ENCODE data around the gene LAMB3.

Gene LAMB3

GRCh38 chr1:209628618-209629299 is 23.5 kb downstream of the LAMB3 start:
- no peaks in the 10 kb centered on the region for H3K9me3 ChIP-seq (ENCODE audit: control insufficient read depth, insufficient read depth, low read depth, low read length)
- TF ChIP-seq ZXDB (tag by site-specific recombination; IDR thresholded peaks at IDR 0.05): no peak
- peak; percentile 25; the same call in 1 of the 2 replicates for TF ChIP-seq ZNF664 (tag by site-specific recombination; IDR thresholded peaks at IDR 0.05)
- no peak for TF ChIP-seq ZNF488 (tag by site-specific recombination; IDR thresholded peaks at IDR 0.05)
- POLR2A ChIA-PET: no interaction called here
- no peak overlapping the region for H3K4me3 ChIP-seq (ENCODE audit: low read depth, low read length)
- H3K36me3 ChIP-seq (ENCODE audit: control insufficient read depth in 2 of 2, insufficient read depth in 1 of 2, low read length in 2 of 2): no peaks in the 10 kb centered on the region
- CTCF ChIA-PET: interaction anchor here (0.6 to 3.7 kb wide), 15 partner anchors 10 to 573 kb away, joined by 3 to 11 read pairs (median 4); no protein-coding TSS in a partner anchor
- no peaks in the 10 kb centered on the region for H3K4me1 ChIP-seq (ENCODE audit: control insufficient read depth, insufficient read depth, low read length)
- no peak overlapping the region for H3K27ac ChIP-seq (ENCODE audit: extremely low read depth, low read depth, low read length)

GRCh38 chr1:209627732-209628196 is 24.5 kb downstream of the LAMB3 start:
- peak; percentile 70 for TF ChIP-seq ZNF654 (tag by site-specific recombination; IDR thresholded peaks at IDR 0.05; ENCODE audit: low read depth)
- no peak for TF ChIP-seq ZBTB17 (tag by site-specific recombination; IDR thresholded peaks at IDR 0.05)
- TF ChIP-seq ZNF571 (tag by site-specific recombination; IDR thresholded peaks at IDR 0.05): no peak
- no peak for TF ChIP-seq ZNF529 (tag by site-specific recombination; IDR thresholded peaks at IDR 0.05; ENCODE audit: insufficient replicate concordance)
- peak; percentile 41; the same call in 1 of the 2 replicates for TF ChIP-seq ZNF600 (tag by site-specific recombination; IDR thresholded peaks at IDR 0.05)
- TF ChIP-seq ZNF777 (tag by site-specific recombination; IDR thresholded peaks at IDR 0.05; ENCODE audit: borderline replicate concordance): no peak
- TF ChIP-seq KLF1 (tag by site-specific recombination; IDR thresholded peaks at IDR 0.05): no peak
- TF ChIP-seq ZFP3 (tag by site-specific recombination; IDR thresholded peaks at IDR 0.05; ENCODE audit: low read depth): no peak
- TF ChIP-seq ZSCAN4 (tag by site-specific recombination; IDR thresholded peaks at IDR 0.05): no peak
- peak; percentile 44; the same call in 1 of the 2 replicates for TF ChIP-seq ZNF660 (tag by site-specific recombination; IDR thresholded peaks at IDR 0.05)
- no peak for TF ChIP-seq GFI1B (tag by site-specific recombination; IDR thresholded peaks at IDR 0.05)
- TF ChIP-seq RBAK (tag by site-specific recombination; IDR thresholded peaks at IDR 0.05): no peak
- 0 out of 2 replicates have a peak, but pooled peaks have one; percentile 16 for TF ChIP-seq SP7 (tag by site-specific recombination; IDR thresholded peaks at IDR 0.05)
- TF ChIP-seq ZNF335 (tag by site-specific recombination; conservative IDR thresholded peaks at IDR 0.05): 0 out of 2 replicates have a peak, but pooled peaks have one; percentile 1
- peak; percentile 16; the same call in 1 of the 2 replicates for TF ChIP-seq HIC1 (tag by site-specific recombination; IDR thresholded peaks at IDR 0.05)
- no peak for TF ChIP-seq ZNF133 (tag by site-specific recombination; IDR thresholded peaks at IDR 0.05)
- 0 out of 2 replicates have a peak, but pooled peaks have one; percentile 6 for TF ChIP-seq EGR2 (tag by site-specific recombination; IDR thresholded peaks at IDR 0.05; ENCODE audit: low read depth)
- no peak for TF ChIP-seq SP3 (tag by site-specific recombination; IDR thresholded peaks at IDR 0.05)
- TF ChIP-seq ZFHX2 (tag by site-specific recombination; conservative IDR thresholded peaks at IDR 0.05): 0 out of 2 replicates have a peak, but pooled peaks have one; percentile 8
- TF ChIP-seq ZNF664 (tag by site-specific recombination; IDR thresholded peaks at IDR 0.05): no peak
- peak; percentile 82 for TF ChIP-seq ZIC2 (tag by site-specific recombination; IDR thresholded peaks at IDR 0.05)
- TF ChIP-seq ZNF202 (tag by site-specific recombination; IDR thresholded peaks at IDR 0.05; ENCODE audit: borderline replicate concordance): no peak
- TF ChIP-seq CTCF (tag by site-specific recombination; IDR thresholded peaks at IDR 0.05): peak; percentile 90
- Histone ChIP-seq H3K27ac (ENCODE audit: extremely low read depth, low read depth, low read length) (no peak overlapping the region), H3K4me3 (ENCODE audit: low read depth, low read length) (no peak overlapping the region), H3K36me3 (ENCODE audit: control insufficient read depth in 2 of 2, insufficient read depth in 1 of 2, low read length in 2 of 2) (no peaks in the 10 kb centered on the region), H3K4me1 (ENCODE audit: control insufficient read depth, insufficient read depth, low read length) (no peaks in the 10 kb centered on the region), H3K9me3 (ENCODE audit: control insufficient read depth, insufficient read depth, low read depth, low read length) (no peaks in the 10 kb centered on the region)
- ChIA-PET POLR2A (no interaction called here), CTCF (interaction anchor here (0.6 to 3.7 kb wide), 31 partner anchors 9 to 190 kb away, joined by 3 to 16 read pairs (median 5); partner anchors contain the start of genes CAMK1G and LAMB3)

Data from HEK293 (cell line).